ENCODE data around the gene SH3RF3.

The SH3RF3 gene

GRCh38 chr2:109398366-109399015, 269.5 kb downstream of the SH3RF3 start:
- DNase-seq = no peak

- DNase-seq = no peak
Measured at GRCh38 chr2:109399066-109399465, 270.1 kb downstream of the SH3RF3 start.

- no peak for DNase-seq
Measured at GRCh38 chr2:109400102-109400501, 271.1 kb downstream of the SH3RF3 start.

GRCh38 chr2:109401370-109401769, 272.4 kb downstream of the SH3RF3 start:
- no peak for DNase-seq

- DNase-seq = no peak
Measured at GRCh38 chr2:109402180-109402579, 273.2 kb downstream of the SH3RF3 start.

GRCh38 chr2:109402980-109403840, 274.2 kb downstream of the SH3RF3 start:
- DNase-seq = no peak

- no peak for DNase-seq
Measured at GRCh38 chr2:109403841-109404201, 274.8 kb downstream of the SH3RF3 start.

GRCh38 chr2:109404681-109405080, 275.7 kb downstream of the SH3RF3 start:
- DNase-seq = no peak

- DNase-seq = no peak
Measured at GRCh38 chr2:109405873-109406272, 276.9 kb downstream of the SH3RF3 start.

GRCh38 chr2:109406301-109406700, 277.3 kb downstream of the SH3RF3 start:
- DNase-seq = no peak

- no peak for DNase-seq
Measured at GRCh38 chr2:109407276-109408042, 278.5 kb downstream of the SH3RF3 start.

GRCh38 chr2:109408043-109408335, 279.0 kb downstream of the SH3RF3 start:
- DNase-seq = no peak

- DNase-seq = peak; percentile 56
Measured at GRCh38 chr2:109409321-109410038, 280.5 kb downstream of the SH3RF3 start.

- DNase-seq = peak; percentile 63
Measured at GRCh38 chr2:109410039-109410815, 281.2 kb downstream of the SH3RF3 start.

- DNase-seq = no peak
Measured at GRCh38 chr2:109411640-109412325, 282.8 kb downstream of the SH3RF3 start.

- DNase-seq = no peak
Measured at GRCh38 chr2:109415581-109416013, 286.6 kb downstream of the SH3RF3 start.

- no peak for DNase-seq
Measured at GRCh38 chr2:109417701-109418335, 288.8 kb downstream of the SH3RF3 start.

- DNase-seq = no peak
Measured at GRCh38 chr2:109418716-109419115, 289.7 kb downstream of the SH3RF3 start.

GRCh38 chr2:109419171-109419756, 290.3 kb downstream of the SH3RF3 start:
- DNase-seq = no peak

- DNase-seq = no peak
Measured at GRCh38 chr2:109419960-109420370, 291.0 kb downstream of the SH3RF3 start.

Measured in right kidney (tissue), 1 donor.